ENCODE data around the gene SHISAL2A.

GRCh38 chr1:52590266-52590665, 42.7 kb upstream of the SHISAL2A start:
- TF ChIP-seq POLR2A (IDR thresholded peaks at IDR 0.05): no peak
- TF ChIP-seq CTCF (IDR thresholded peaks at IDR 0.05): no peak
- TF ChIP-seq POLR2AphosphoS5 (IDR thresholded peaks at IDR 0.05): no peak
